NCI-H2171 (cell line): ENCODE data around the gene GLMP.
"Not testable (repeated sequence)": the region's sequence is repeated elsewhere in the genome, so short reads cannot be mapped to it uniquely, and the experiment has no call there.

Experiments used
- DNase-seq: peaks from one replicate; lab custom pipeline; 2025; lab: John Stamatoyannopoulos, UW

GLMP gene

GRCh38 chr1:156295391-156295947 is at the start of gene GLMP:
Gene GLMP (minus strand): TSS chr1:156295679. CDS start chr1:156295645, 34 bp downstream.
- peak; percentile 40 for DNase-seq

GRCh38 chr1:156344409-156344808 is 48.9 kb upstream of the GLMP start:
- DNase-seq: no peak

- no peak for DNase-seq
These were observed 46.9 kb upstream of the GLMP start for GRCh38 chr1:156342166-156342955.

GRCh38 chr1:156338180-156338976 is 42.9 kb upstream of the GLMP start, which contains the start of the genes CCT3 and TSACC:
Gene CCT3 (minus strand): TSS chr1:156338292. CDS start chr1:156338184, 108 bp downstream.
Gene TSACC (plus strand): TSS chr1:156338526. CDS start chr1:156339758, 1,232 bp downstream.
- DNase-seq: peak; percentile 99

- no peak for DNase-seq
These were observed 42.4 kb upstream of the GLMP start for GRCh38 chr1:156337888-156338179.

- no peak for DNase-seq
These were observed 41.8 kb upstream of the GLMP start for GRCh38 chr1:156337052-156337887.

GRCh38 chr1:156336242-156336641 is 40.8 kb upstream of the GLMP start:
- DNase-seq: no peak

- not testable (repeated sequence) for DNase-seq
These were observed 27.7 kb upstream of the GLMP start for GRCh38 chr1:156323179-156323578.

GRCh38 chr1:156320560-156320959 is 25.1 kb upstream of the GLMP start:
- DNase-seq: no peak

GRCh38 chr1:156319664-156320063 is 24.2 kb upstream of the GLMP start:
- DNase-seq: no peak

GRCh38 chr1:156316909-156317308 is 21.4 kb upstream of the GLMP start:
- no peak for DNase-seq

GRCh38 chr1:156310962-156311361 is 15.5 kb upstream of the GLMP start:
- no peak for DNase-seq

- DNase-seq: no peak
These were observed 12.6 kb upstream of the GLMP start for GRCh38 chr1:156308078-156308477.

GRCh38 chr1:156305215-156305614 is 9.7 kb upstream of the GLMP start:
- DNase-seq: no peak

GRCh38 chr1:156303241-156303640 is 7.8 kb upstream of the GLMP start:
- no peak for DNase-seq

- DNase-seq: no peak
These were observed 3.4 kb upstream of the GLMP start, which contains the start of gene VHLL for GRCh38 chr1:156298852-156299357. Gene VHLL (minus strand): TSS chr1:156299307. CDS start chr1:156299189, 118 bp downstream.

- no peak for DNase-seq
These were observed 1.6 kb downstream of the GLMP start for GRCh38 chr1:156293895-156294294.

GRCh38 chr1:156293098-156293434 is 2.4 kb downstream of the GLMP start:
- no peak for DNase-seq

GRCh38 chr1:156291226-156292061 is 4.0 kb downstream of the GLMP start:
- no peak for DNase-seq

GRCh38 chr1:156289857-156290256 is 5.6 kb downstream of the GLMP start:
- DNase-seq: no peak

GRCh38 chr1:156286061-156286460 is 9.4 kb downstream of the GLMP start:
- DNase-seq: no peak
